Endothelial cell (in vitro differentiated cells): ENCODE data around the gene RWDD1. TPM values are rescaled to one million over a fixed set of nuclear protein-coding genes. Genes with fewer than 3 reads are reported as not detected.

Experiments used
- DNase-seq: peaks from one replicate; pipeline ENCODE4 v3.0.0; 2021; ENCODE audit warnings: low spot score
- H3K27ac Mint-ChIP-seq: one replicate; pipeline ENCODE4 v1.8.0; 2021; ENCODE audit warnings: mixed read lengths, inconsistent platforms; ENCODE audit not compliant: unreplicated experiment
- H3K27me3 Mint-ChIP-seq: one replicate; pipeline ENCODE4 v1.8.0; 2021; ENCODE audit warnings: mild to moderate bottlenecking, moderate library complexity, mixed read lengths, inconsistent platforms; ENCODE audit not compliant: unreplicated experiment
- H3K36me3 Mint-ChIP-seq: one replicate; pipeline ENCODE4 v1.8.0; 2021; ENCODE audit warnings: mild to moderate bottlenecking, low read depth, mixed read lengths, inconsistent platforms; ENCODE audit not compliant: unreplicated experiment
- H3K4me1 Mint-ChIP-seq: one replicate; pipeline ENCODE4 v1.8.0; 2021; ENCODE audit warnings: mild to moderate bottlenecking, mixed read lengths, inconsistent platforms; ENCODE audit not compliant: unreplicated experiment
- H3K4me3 Mint-ChIP-seq: one replicate; pipeline ENCODE4 v1.8.0; 2021; ENCODE audit warnings: mild to moderate bottlenecking, mixed read lengths, inconsistent platforms; ENCODE audit not compliant: unreplicated experiment
- H3K9me3 Mint-ChIP-seq: one replicate; pipeline ENCODE4 v1.8.0; 2021; ENCODE audit warnings: mixed read lengths, inconsistent platforms; ENCODE audit not compliant: unreplicated experiment
- CTCF ChIP-seq: fragments of 200-600 bp; sonication (generic); IDR thresholded peaks from one replicate; pipeline ENCODE4 v1.5.0; 2021; ENCODE audit warnings: antibody characterized with exemption; ENCODE audit not compliant: unreplicated experiment
- total RNA-seq: library from RNA; stranded (reverse); fragmentation: NEBNext Ultra II Directional; extraction: Animal tissue kit (Norgen Biotek cat#: 25700); gene quantifications from one replicate; pipeline ENCODE4 v1.2.1, GENCODE V29; 2021; ENCODE audit not compliant: unreplicated experiment

Gene RWDD1
- total RNA-seq, 1 donor from 2014 or later = 38.0 TPM

- no peak for TF ChIP-seq CTCF
- H3K9me3 Mint-ChIP-seq = no peaks in the 10 kb centered on the region
- H3K4me1 Mint-ChIP-seq = peaks cover 40% of the 10 kb centered on the region
- H3K27me3 Mint-ChIP-seq = peaks cover 3% of the 10 kb centered on the region
- H3K27ac Mint-ChIP-seq = no peak overlapping the region
- no peaks in the 10 kb centered on the region for H3K36me3 Mint-ChIP-seq
- H3K4me3 Mint-ChIP-seq = no peak overlapping the region
- DNase-seq = no peak
These were observed 41.6 kb upstream of the RWDD1 start for GRCh38 chr6:116529466-116530290.

DNA sequence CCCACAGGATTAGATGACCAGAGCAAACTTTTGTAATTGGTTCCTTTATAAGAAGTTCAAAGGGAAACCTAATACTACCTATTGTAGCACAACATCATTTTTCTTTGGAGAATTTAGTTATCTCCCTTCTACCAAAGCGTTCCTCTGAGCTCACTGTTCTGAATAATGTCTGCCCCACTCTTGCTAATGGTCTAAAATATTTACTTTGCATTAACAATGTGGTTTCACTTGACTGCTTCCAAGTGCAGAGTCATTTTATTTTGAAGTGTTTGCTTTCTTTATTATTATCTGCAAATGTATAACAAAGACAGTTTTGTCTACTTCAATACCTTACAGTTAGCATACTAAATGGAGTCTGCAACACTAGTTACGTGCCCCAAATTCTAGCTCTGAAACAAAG is 40.9 kb upstream of the RWDD1 start:
- no peak for DNase-seq
- Mint-ChIP-seq H3K9me3 (no peaks in the 10 kb centered on the region), H3K4me3 (no peak overlapping the region), H3K27me3 (peaks cover 3% of the 10 kb centered on the region), H3K4me1 (peaks cover 39% of the 10 kb centered on the region), H3K36me3 (no peaks in the 10 kb centered on the region), H3K27ac (no peak overlapping the region)
- no peak for TF ChIP-seq CTCF

- H3K4me3 Mint-ChIP-seq = no peak overlapping the region
- TF ChIP-seq CTCF = peak; percentile 81
- peaks cover 35% of the 10 kb centered on the region for H3K4me1 Mint-ChIP-seq
- no peaks in the 10 kb centered on the region for H3K36me3 Mint-ChIP-seq
- no peak overlapping the region for H3K27ac Mint-ChIP-seq
- H3K9me3 Mint-ChIP-seq = no peaks in the 10 kb centered on the region
- peak; percentile 73 for DNase-seq
- peaks cover 3% of the 10 kb centered on the region for H3K27me3 Mint-ChIP-seq
These were observed 39.4 kb upstream of the RWDD1 start for GRCh38 chr6:116531675-116532570.

GRCh38 chr6:116533233-116533957 is 37.9 kb upstream of the RWDD1 start:
- peaks cover 40% of the 10 kb centered on the region for H3K4me1 Mint-ChIP-seq
- no peaks in the 10 kb centered on the region for H3K9me3 Mint-ChIP-seq
- H3K36me3 Mint-ChIP-seq = no peaks in the 10 kb centered on the region
- peak overlapping the region; percentile 68 for H3K27ac Mint-ChIP-seq
- peaks cover 3% of the 10 kb centered on the region for H3K27me3 Mint-ChIP-seq
- H3K4me3 Mint-ChIP-seq = no peak overlapping the region
- no peak for TF ChIP-seq CTCF
- peak; percentile 14 for DNase-seq
